Panc1 (cell line): ENCODE results near the gene FCGR1A. TPM values are rescaled to one million over a fixed set of nuclear protein-coding genes. Genes with fewer than 3 reads are reported as not detected.
"Not testable (repeated sequence)": the region's sequence is repeated elsewhere in the genome, so short reads cannot be mapped to it uniquely, and the experiment has no call there.

Source experiments
- ATAC-seq: fragments of 200-7000 bp; cut with Tn5 transposase; 2 replicates; pipeline ENCODE4 v1.9.1; 2020; ENCODE audit warnings: mild to moderate bottlenecking, moderate library complexity
- BruUV-seq: library from RNA; stranded (reverse); fragments of 400-500 nt; replicated peaks from 2 replicates; lab custom pipeline; 2021; lab: Mats Ljungman, UMichigan
- CTCF ChIA-PET: fragments of 300-600 bp; sonication (Branson Sonifier 250); formaldehyde crosslinking; loops from one replicate; lab custom pipeline; 2022; ENCODE audit warnings: antibody characterized with exemption; lab: Charles Lee
- POLR2A ChIA-PET: fragments of 300-600 bp; sonication (Branson Sonifier 250); formaldehyde crosslinking; loops from one replicate; lab custom pipeline; 2022; ENCODE audit warnings: antibody characterized with exemption; lab: Charles Lee
- DNase-seq: peaks from one replicate; pipeline ENCODE4 v3.0.0-alpha.2; 2010; ENCODE audit warnings: low read depth, low spot score
- H3K27ac ChIP-seq: 2 replicates; pipeline ENCODE4 v1.5.1; 2011; ENCODE audit warnings: mild to moderate bottlenecking, low read length, inconsistent platforms
- H3K27me3 ChIP-seq: fragments of 200-500 bp; sonication (Bioruptor generic); 2 replicates; pipeline ENCODE4 v1.6.0; 2014; ENCODE audit warnings: low read length, inconsistent platforms; ENCODE audit not compliant: control insufficient read depth, insufficient read depth
- H3K36me3 ChIP-seq: fragments of 200-500 bp; sonication (Bioruptor generic); 2 replicates; pipeline ENCODE4 v1.5.1; 2014; ENCODE audit warnings: inconsistent platforms, mild to moderate bottlenecking, low read length, moderate library complexity; ENCODE audit not compliant: control insufficient read depth, insufficient read depth
- H3K4me1 ChIP-seq: 2 replicates; pipeline ENCODE4 v1.5.1; 2011; ENCODE audit warnings: inconsistent platforms, mild to moderate bottlenecking, low read length, moderate library complexity; ENCODE audit not compliant: control insufficient read depth, insufficient read depth
- H3K4me3 ChIP-seq, 2 experiments: 2 replicates each; pipeline ENCODE4 v1.5.1; 2011 to 2012; ENCODE audit warnings: low read depth in 2 of 2, low read length in 2 of 2, mild to moderate bottlenecking in 2 of 2, inconsistent platforms in 1 of 2, moderate library complexity in 1 of 2
- H3K9me3 ChIP-seq: fragments of 200-500 bp; sonication (Bioruptor generic); 2 replicates; pipeline ENCODE4 v1.5.1; 2014; ENCODE audit warnings: low read depth, mild to moderate bottlenecking, inconsistent platforms, low read length, moderate library complexity; ENCODE audit not compliant: control insufficient read depth, insufficient read depth
- in situ Hi-C: cut with HindIII; loops from 2 replicates; pipeline ENCODE4 v1.10.0; 2016; ENCODE audit warnings: low sequenced_read_pairs, low pct_unique_long_range_greater_than_20kb
- intact Hi-C: fragments of 100-400 bp; cut with micrococcal nuclease; formaldehyde crosslinking; loops from one replicate; pipeline ENCODE4 v1.10.0; 2022; ENCODE audit not compliant: unreplicated experiment
- total RNA-seq: library from RNA; stranded (reverse); gene quantifications from one replicate; pipeline ENCODE4 v1.2.1, GENCODE V29; 2021; ENCODE audit not compliant: unreplicated experiment

FCGR1A gene
- total RNA-seq, 1 experiment from 2014 or later, result not detected

DNA sequence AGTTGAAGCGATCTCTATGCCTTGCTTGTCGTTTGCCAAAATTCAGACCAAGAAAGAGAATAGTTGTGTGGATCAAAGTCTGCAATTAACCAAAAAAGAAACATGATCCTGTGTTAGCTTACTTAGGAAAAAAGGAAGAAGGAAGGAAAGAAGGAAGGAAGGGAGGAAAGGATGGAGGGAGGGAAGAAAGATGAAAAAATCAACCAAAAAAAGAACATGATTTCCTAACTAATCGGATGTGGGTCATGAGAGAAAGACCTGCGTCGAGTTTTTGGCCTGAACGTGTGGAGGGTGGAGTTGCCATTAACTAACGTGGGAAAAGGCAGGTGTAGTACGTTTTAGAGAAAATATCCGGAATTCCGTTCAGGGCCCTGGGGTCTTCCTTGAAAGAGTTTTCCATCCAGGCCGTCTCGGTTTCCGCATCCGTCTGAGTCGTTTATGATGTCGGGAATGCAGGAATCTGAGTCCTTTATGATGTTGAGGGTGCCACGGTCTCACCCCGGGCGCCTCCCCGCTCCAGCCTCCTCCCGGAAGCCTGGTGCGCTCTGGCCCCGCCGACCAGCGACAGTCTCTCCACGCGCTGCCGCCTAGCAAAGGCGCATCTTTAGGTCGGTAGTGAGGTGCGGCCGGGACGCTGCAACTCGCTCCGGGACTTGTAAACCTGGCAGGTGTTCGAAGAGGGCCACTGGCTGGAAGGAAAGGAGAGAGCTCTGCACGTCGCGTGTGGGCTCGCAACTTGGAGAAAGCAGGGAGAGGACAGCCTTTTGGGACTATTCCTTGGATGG, 34.9 kb upstream of the FCGR1A start:
- H3K4me1 ChIP-seq, H3K9me3 ChIP-seq, CTCF ChIA-PET, BruUV-seq, intact Hi-C loops, ATAC-seq, H3K4me3 ChIP-seq, in situ Hi-C loops, H3K36me3 ChIP-seq, H3K27me3 ChIP-seq, DNase-seq, POLR2A ChIA-PET, H3K27ac ChIP-seq: not testable (repeated sequence)

- H3K4me1 ChIP-seq, H3K4me3 ChIP-seq, ATAC-seq, H3K27ac ChIP-seq, DNase-seq, H3K27me3 ChIP-seq, BruUV-seq, CTCF ChIA-PET, H3K36me3 ChIP-seq, H3K9me3 ChIP-seq, intact Hi-C loops, in situ Hi-C loops, POLR2A ChIA-PET: not testable (repeated sequence)
Measured at GRCh38 chr1:149748144-149748500, 34.4 kb upstream of the FCGR1A start.

- H3K27ac ChIP-seq, intact Hi-C loops, H3K27me3 ChIP-seq, H3K36me3 ChIP-seq, DNase-seq, H3K4me1 ChIP-seq, BruUV-seq, H3K4me3 ChIP-seq, in situ Hi-C loops, CTCF ChIA-PET, H3K9me3 ChIP-seq, POLR2A ChIA-PET, ATAC-seq: not testable (repeated sequence)
Measured at GRCh38 chr1:149750562-149750961, 31.9 kb upstream of the FCGR1A start.

DNA sequence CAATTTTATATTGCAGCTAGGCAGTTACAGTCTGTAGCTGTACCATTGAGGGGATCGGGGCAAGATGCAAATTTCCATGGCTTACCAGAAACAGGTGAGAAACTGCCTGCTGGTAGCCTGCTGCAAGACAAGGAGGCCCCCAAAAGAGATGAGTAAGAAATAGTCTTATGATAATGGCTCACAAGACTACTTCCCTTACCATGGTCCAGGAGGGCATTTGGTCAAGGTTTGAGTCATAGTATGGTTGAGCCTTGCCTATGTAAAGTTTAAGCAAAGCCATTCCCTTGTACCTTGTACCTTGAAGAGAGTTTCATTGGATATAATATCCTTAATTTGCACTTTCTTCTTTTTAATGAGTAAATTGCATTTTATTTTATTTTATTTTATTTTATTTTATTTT, 30.3 kb upstream of the FCGR1A start:
- H3K4me3 ChIP-seq, DNase-seq: not testable (repeated sequence)

DNA sequence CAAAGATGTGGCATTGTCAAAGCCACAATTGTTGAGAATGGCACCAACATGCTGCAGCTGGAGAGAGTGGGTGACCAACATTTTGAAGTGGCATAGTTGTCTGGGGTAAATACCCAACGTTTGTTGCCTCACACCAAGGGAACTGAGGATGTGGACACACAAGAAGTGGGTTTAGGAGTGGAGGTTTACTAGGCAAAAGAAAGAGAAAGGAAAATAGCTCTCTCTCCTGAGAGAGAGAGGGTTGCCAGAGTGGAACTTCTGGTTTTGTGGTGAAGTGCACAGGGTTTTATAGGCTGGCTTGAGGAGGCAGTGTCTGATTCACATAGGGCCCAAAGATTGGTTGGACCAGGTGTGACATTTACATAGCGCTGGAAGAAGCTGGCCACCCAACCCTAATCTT, 29.0 kb upstream of the FCGR1A start:
- ATAC-seq, H3K27ac ChIP-seq, H3K4me3 ChIP-seq, CTCF ChIA-PET, H3K27me3 ChIP-seq, H3K9me3 ChIP-seq, BruUV-seq, H3K36me3 ChIP-seq, H3K4me1 ChIP-seq, in situ Hi-C loops, DNase-seq, intact Hi-C loops, POLR2A ChIA-PET: not testable (repeated sequence)

More for the DNA sequence above, 30.3 kb upstream of the FCGR1A start:
- ATAC-seq, H3K36me3 ChIP-seq, in situ Hi-C loops, POLR2A ChIA-PET, CTCF ChIA-PET, H3K27me3 ChIP-seq, intact Hi-C loops, H3K4me1 ChIP-seq, H3K9me3 ChIP-seq, BruUV-seq, H3K27ac ChIP-seq: not testable (repeated sequence)

DNA sequence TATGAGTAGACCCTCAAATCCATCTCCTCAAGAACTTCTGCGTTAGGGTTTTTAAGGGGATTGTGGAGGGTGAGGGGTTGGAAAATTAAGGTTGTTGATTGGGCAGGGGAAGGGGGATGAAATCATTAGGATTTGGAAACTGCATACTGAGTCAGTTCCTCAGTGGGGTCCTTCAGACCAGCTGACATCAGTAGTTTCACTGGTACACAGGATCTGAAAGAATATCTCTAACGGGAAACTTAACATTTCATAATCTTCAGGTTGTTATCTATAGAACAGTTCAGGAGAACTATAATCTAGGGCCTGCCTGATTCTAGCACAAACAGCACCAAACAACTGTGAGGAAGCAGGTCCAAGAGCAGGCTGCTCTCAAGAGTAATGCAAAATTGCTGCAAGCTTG, 27.2 kb upstream of the FCGR1A start:
- H3K4me1 ChIP-seq, ATAC-seq, CTCF ChIA-PET, H3K9me3 ChIP-seq, H3K27ac ChIP-seq, BruUV-seq, POLR2A ChIA-PET, intact Hi-C loops, H3K4me3 ChIP-seq, DNase-seq, H3K36me3 ChIP-seq, in situ Hi-C loops, H3K27me3 ChIP-seq: not testable (repeated sequence)

DNA sequence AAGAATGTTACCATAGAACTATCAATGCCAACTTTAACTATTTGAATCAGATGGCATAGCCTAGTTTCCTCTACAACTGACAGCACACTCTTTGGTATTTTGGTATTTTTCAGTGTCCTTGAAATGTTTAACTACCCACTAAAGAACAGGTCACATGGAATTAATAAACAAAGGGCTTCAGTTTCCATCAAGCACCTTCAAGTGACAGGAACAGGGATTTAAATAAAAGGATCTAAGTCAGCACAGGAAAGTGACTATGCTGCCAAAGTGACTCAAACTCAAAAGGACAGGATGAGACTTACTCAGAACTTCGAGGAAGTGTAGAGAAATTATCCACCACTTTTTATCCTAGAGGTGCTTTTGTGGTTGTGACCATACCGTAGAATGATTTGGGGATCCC, 20.2 kb upstream of the FCGR1A start:
- H3K9me3 ChIP-seq, H3K27ac ChIP-seq, POLR2A ChIA-PET, BruUV-seq, DNase-seq, H3K36me3 ChIP-seq, H3K4me1 ChIP-seq, ATAC-seq, CTCF ChIA-PET, H3K4me3 ChIP-seq, intact Hi-C loops, in situ Hi-C loops, H3K27me3 ChIP-seq: not testable (repeated sequence)
